ENCODE results near the gene DYNC1I1. TPM values are rescaled to one million over a fixed set of nuclear protein-coding genes. Genes with fewer than 3 reads are reported as not detected.

The DYNC1I1 gene
- total and polyA plus RNA-seq, 2 donors (not counting 3 experiments of a cell fraction or from before 2014, with no cell fraction given), result 1.8 to 3.6 TPM

GRCh38 chr7:95800787-95801186 lies 28.4 kb downstream of the DYNC1I1 start:
- H3K9ac ChIP-seq (replicated peaks; ENCODE audit: extremely low read depth, insufficient read depth, low read length), result no peak overlapping the region
- no peak for DNase-seq (ENCODE audit: low read depth, low spot score)
- TF ChIP-seq EZH2 (IDR thresholded peaks at IDR 0.05; ENCODE audit: borderline replicate concordance, low read depth, low read length, severe bottlenecking) (no peak), CTCF (IDR thresholded peaks at IDR 0.05; ENCODE audit: extremely low read depth in 1 of 2, insufficient read depth in 1 of 2, low read depth in 1 of 2, low read length in 2 of 2) (no peak), POLR2A (IDR thresholded peaks at IDR 0.05; ENCODE audit: low read depth, low read length) (no peak), MAX (IDR thresholded peaks at IDR 0.05; ENCODE audit: insufficient read depth, insufficient read length) (no peak), MYC (IDR thresholded peaks at IDR 0.05; ENCODE audit: low read depth, low read length) (no peak), JUN (IDR thresholded peaks at IDR 0.05; ENCODE audit: borderline replicate concordance, insufficient read depth, insufficient read length, low read depth) (no peak), POLR2AphosphoS5 (IDR thresholded peaks at IDR 0.05; ENCODE audit: insufficient read depth, low read depth, low read length) (no peak)
- no peaks in the 10 kb centered on the region for H4K20me1 ChIP-seq (replicated peaks; ENCODE audit: control insufficient read depth, extremely low read depth, insufficient read depth, low read length)
- CTCF ChIA-PET, result interaction anchor here (1.0 to 4.7 kb wide), 2 partner anchors 41 to 70 kb away, joined by 4 to 55 read pairs; no protein-coding TSS in a partner anchor
- no peaks in the 10 kb centered on the region for H3K27me3 ChIP-seq (ENCODE audit: control insufficient read depth in 2 of 2, insufficient read depth in 2 of 2, low read length in 2 of 2)
- H3K9me3 ChIP-seq (replicated peaks; ENCODE audit: control insufficient read depth, insufficient read depth, low read length), result no peaks in the 10 kb centered on the region
- intact Hi-C loops (cut with micrococcal nuclease) (no loop called here), dilution Hi-C loops (cut with MboI; ENCODE audit: extremely low pct_ligation_motif_present, low sequenced_read_pairs) (no loop called here)
- FAIRE-seq, result no peak
- no TSS peak for BruUV-seq (replicated peaks)
- H3K79me2 ChIP-seq (ENCODE audit: control insufficient read depth, insufficient read depth, low read length), result no peaks in the 10 kb centered on the region
- peaks cover 12% of the 10 kb centered on the region for H3K4me1 ChIP-seq (ENCODE audit: control insufficient read depth, extremely low read depth, insufficient read depth, low read length)
- H3K4me2 ChIP-seq (ENCODE audit: insufficient read depth, low read length), result no peak overlapping the region
- H3K4me3 ChIP-seq (replicated peaks in 1 of 3; ENCODE audit: insufficient read depth in 1 of 3, low read depth in 1 of 3, low read length in 3 of 3), result no peak overlapping the region
- no peaks in the 10 kb centered on the region for H3K9me1 ChIP-seq (replicated peaks; ENCODE audit: control insufficient read depth, extremely low read depth, insufficient read depth, low read length)
- no peak overlapping the region for H3K27ac ChIP-seq (ENCODE audit: insufficient read depth, low read depth, low read length)
- no peak overlapping the region for H2AFZ ChIP-seq (ENCODE audit: low read depth, low read length)
- H3K36me3 ChIP-seq (ENCODE audit: control insufficient read depth in 2 of 2, extremely low read depth in 1 of 2, insufficient read depth in 2 of 2, low read length in 2 of 2), result no peaks in the 10 kb centered on the region
- POLR2A ChIA-PET, result no interaction called here
